NCI-H2171 treated with DMSO at 0.1 percent for 48 hours (cell line): ENCODE measurements around the gene KIAA0586.
A peak's percentile ranks its signal among the peaks of the same experiment; 100 is the strongest.
"Not testable (repeated sequence)": the region's sequence is repeated elsewhere in the genome, so short reads cannot be mapped to it uniquely, and the experiment has no call there.

Experiments used
- DNase-seq: peaks from one replicate; lab custom pipeline; 2025; lab: John Stamatoyannopoulos, UW

The KIAA0586 gene

GRCh38 chr14:58427281-58428117 is at the start of gene KIAA0586, which contains the start of gene TIMM9:
Gene KIAA0586 (plus strand): TSS chr14:58427719. CDS start chr14:58428265, 546 bp downstream.
Gene TIMM9 (minus strand): TSS chr14:58427531. CDS start chr14:58411945, 15,586 bp downstream.
- peak; percentile 99 for DNase-seq

- no peak for DNase-seq
Measured at GRCh38 chr14:58390830-58391229, 36.7 kb upstream of the KIAA0586 start.

GRCh38 chr14:58395562-58395811 is 32.0 kb upstream of the KIAA0586 start:
- no peak for DNase-seq

GRCh38 chr14:58395812-58396788 is 31.4 kb upstream of the KIAA0586 start, which contains the start of gene TOMM20L:
Gene TOMM20L (plus strand): TSS chr14:58395930. CDS start chr14:58395958, 28 bp downstream.
- peak; percentile 80 for DNase-seq

- DNase-seq: peak; percentile 26
Measured at GRCh38 chr14:58397156-58397555, 30.4 kb upstream of the KIAA0586 start.

- DNase-seq: no peak
Measured at GRCh38 chr14:58398495-58398894, 29.0 kb upstream of the KIAA0586 start.

GRCh38 chr14:58398895-58399294 is 28.6 kb upstream of the KIAA0586 start:
- no peak for DNase-seq

GRCh38 chr14:58401587-58401986 is 25.9 kb upstream of the KIAA0586 start:
- no peak for DNase-seq

- no peak for DNase-seq
Measured at GRCh38 chr14:58408681-58409215, 18.8 kb upstream of the KIAA0586 start.

- no peak for DNase-seq
Measured at GRCh38 chr14:58414845-58415244, 12.7 kb upstream of the KIAA0586 start.

GRCh38 chr14:58415636-58416547 is 11.6 kb upstream of the KIAA0586 start:
- no peak for DNase-seq

- not testable (repeated sequence) for DNase-seq
Measured at GRCh38 chr14:58416934-58417333, 10.6 kb upstream of the KIAA0586 start.

- peak; percentile 89 for DNase-seq
Measured at GRCh38 chr14:58426670-58427280, 744 bp upstream of the KIAA0586 start.

- DNase-seq: peak; percentile 83
Measured at GRCh38 chr14:58428118-58428683, 682 bp downstream of the KIAA0586 start.

GRCh38 chr14:58430156-58430555 is 2.6 kb downstream of the KIAA0586 start:
- DNase-seq: no peak

GRCh38 chr14:58439476-58439875 is 12.0 kb downstream of the KIAA0586 start:
- DNase-seq: no peak

- DNase-seq: no peak
Measured at GRCh38 chr14:58444627-58445026, 17.1 kb downstream of the KIAA0586 start.

- no peak for DNase-seq
Measured at GRCh38 chr14:58455593-58456265, 28.2 kb downstream of the KIAA0586 start.

GRCh38 chr14:58460772-58461171 is 33.3 kb downstream of the KIAA0586 start:
- DNase-seq: no peak

GRCh38 chr14:58463147-58463546 is 35.6 kb downstream of the KIAA0586 start:
- DNase-seq: no peak
